ENCODE measurements around the gene THBS3.
"Not testable (repeated sequence)": the region's sequence is repeated elsewhere in the genome, so short reads cannot be mapped to it uniquely, and the experiment has no call there.

THBS3 gene

DNA sequence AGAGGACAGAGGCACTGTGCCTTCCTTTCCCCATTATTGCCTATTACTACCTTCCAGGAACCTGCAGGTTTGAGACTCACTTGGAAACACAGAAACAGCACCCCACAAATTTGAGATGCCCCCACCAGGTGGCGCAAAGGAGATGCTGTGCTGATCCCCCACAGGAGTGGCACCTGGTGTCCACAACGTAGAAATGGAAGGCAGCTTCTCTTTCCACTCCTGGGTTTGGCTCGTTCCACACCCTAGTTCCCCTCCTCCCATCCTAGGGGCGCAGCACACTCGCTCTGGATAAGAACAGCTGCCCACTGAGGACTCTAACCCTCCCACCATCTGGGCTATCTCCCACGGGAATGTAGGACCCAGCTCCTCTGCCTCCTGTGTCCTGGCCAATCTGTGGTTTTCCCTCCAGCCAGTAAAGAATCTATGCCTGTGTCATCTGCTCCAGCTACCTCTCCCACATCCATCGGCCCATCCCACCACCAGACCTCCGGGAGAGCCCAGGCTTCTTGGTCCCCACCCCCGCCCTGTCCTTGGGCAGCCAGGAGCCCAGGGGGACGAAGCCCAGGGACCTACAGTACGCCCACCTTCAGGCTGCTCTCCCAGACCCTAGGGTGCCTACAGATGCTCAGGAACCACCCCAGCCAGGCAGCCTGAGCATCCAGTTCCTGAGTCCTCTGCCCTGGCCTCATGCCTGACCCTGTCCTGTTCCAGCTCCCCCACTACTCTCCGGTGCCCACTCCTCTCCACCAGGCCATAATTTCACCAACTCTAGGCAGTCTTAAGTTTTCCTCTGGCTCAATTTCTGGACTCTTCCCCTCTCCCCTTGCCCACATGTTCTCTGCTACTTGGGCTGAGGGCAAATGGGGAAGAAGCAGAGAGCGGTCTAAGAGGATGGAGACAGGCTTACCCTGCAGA lies 549 bp downstream of the THBS3 start:
- DNase-seq, result peak; percentile 92

GRCh38 chr1:155205969-155206593 lies 1.6 kb downstream of the THBS3 start:
- DNase-seq, result no peak

DNA sequence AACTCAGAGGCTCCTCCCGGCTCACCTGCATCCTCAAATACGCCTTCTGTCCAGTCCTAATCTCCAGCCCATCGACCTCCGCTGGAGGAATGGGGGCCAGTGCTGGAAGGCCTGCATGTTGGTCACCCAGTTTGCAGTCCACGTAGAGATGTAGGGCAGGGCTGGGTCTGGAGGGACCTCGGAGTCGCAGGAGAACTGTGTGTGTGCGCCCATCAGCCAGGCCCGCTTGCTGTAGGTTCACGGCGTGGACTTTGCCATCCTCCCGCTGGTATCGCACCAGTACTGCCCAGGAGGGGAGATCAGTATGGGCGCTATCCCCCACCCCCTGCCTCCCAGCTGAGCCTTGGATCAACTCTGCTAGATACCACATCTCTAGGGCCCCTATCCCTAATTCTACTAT lies 2.7 kb downstream of the THBS3 start:
- DNase-seq, result no peak

- no peak for DNase-seq
Measured at GRCh38 chr1:155202731-155203515, 4.8 kb downstream of the THBS3 start.

DNA sequence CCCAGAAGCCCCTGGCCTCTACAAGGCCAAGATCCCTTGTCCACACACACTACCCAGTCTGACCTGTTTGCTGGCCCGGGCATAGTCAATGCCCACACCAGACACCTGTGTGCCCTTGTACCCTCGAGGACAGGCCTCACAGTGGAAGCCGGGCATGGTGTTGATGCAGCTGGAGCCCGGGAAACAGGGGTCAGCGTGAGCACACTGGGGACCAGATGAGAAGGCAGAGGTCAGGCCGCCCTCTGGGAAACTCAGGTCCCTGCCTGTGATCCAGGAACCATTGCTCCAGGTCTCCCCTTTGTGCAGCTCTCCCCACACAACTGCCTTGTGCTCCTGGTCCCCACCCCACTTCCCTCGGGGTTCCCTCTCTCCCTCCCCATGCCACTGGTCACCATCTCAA lies 5.5 kb downstream of the THBS3 start:
- no peak for DNase-seq

GRCh38 chr1:155200920-155201319 lies 6.8 kb downstream of the THBS3 start:
- no peak for DNase-seq

GRCh38 chr1:155199792-155200191 lies 7.9 kb downstream of the THBS3 start:
- no peak for DNase-seq

DNA sequence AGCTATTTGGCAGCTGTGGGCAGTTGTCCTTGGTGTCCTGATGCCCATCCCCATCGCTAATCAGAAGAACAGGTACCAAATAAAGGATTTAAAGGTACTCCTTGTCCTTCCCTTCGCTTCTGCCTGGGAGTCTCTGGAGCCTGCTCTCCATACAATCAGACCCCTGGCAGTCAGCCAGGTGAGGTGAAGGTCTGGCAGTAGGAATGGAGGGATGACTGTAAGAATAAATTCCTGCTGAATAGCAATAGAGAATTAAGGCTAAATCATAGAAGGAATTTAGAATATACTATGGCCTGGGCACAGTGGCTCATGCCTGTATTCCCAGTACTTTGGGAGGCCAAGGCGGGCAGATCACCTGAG lies 9.2 kb downstream of the THBS3 start:
- DNase-seq, result no peak

- DNase-seq, result no peak
Measured at GRCh38 chr1:155197901-155198546, 9.7 kb downstream of the THBS3 start.

DNA sequence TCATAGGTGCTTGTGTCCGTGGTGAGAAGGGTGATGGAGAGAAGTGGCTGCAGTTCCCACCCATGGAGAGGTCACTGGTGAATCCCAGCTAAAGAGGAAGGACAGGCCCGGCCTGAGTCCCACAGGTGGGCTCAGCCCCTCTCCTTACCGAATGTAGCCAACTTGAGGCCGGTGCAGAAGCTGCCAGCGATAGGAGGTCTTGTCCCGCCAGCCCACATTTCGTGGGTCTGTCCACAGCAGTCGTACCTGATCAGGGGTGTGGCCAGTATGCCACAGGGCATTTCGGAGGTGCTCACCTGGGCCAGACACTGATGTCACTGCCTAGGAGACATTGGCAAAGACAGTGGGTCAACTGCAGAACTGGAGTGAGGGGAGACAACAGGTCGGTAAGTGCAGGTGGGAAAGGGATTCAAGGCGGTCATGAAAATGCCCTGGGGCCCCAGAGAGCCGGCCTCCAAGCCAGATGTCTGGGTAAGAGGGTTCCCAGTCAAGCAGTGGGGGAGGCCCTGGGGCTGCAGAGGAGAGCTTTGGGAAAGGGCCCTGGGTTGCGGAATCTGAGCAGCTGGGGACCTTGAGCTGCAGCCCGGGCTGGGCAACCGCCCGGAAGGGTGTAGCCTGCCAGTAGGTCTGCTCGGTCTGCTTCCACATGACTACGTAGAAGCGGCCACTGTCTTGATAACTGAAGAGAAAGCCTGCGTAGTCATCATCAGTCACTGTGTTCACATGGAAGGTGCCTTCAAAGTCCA lies 10.6 kb downstream of the THBS3 start:
- no peak for DNase-seq

DNA sequence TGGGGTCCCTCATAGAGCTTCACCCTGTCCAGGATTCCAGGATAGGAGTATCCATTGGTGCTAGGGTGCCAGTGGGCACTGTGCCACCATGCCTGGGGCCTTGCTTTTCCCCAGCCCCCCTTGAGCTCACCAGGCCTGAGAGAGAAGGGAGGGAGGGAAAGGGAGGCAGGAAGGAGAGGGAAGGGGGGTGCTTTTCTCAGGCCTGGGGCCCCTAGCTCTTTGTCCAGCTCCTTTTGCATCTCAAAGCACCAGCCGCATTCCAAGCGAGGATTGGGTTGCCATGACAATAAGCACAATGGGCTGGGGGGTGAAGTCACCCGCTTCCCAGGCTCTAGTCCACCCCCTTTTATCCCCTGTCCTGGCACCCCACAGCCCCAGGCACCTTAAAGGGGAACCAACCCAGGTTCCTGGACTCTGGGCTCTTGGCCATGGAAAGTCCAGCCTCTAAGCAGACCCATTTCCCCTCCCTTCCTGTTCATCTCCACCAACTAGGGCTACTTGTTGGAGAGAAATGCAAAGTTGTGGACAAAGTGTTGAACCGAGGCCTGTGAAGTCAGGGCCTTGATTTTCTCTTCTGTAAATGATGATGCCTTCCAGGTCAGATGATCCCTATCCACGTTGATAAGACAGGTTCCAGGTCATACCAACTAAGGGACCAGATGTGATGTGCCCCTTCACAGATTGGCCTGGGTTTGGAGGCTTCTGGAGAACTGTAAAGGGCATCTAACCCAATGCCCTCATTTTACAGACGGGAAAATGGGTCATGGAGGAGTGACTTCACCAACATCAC lies 11.4 kb downstream of the THBS3 start:
- DNase-seq, result no peak

DNA sequence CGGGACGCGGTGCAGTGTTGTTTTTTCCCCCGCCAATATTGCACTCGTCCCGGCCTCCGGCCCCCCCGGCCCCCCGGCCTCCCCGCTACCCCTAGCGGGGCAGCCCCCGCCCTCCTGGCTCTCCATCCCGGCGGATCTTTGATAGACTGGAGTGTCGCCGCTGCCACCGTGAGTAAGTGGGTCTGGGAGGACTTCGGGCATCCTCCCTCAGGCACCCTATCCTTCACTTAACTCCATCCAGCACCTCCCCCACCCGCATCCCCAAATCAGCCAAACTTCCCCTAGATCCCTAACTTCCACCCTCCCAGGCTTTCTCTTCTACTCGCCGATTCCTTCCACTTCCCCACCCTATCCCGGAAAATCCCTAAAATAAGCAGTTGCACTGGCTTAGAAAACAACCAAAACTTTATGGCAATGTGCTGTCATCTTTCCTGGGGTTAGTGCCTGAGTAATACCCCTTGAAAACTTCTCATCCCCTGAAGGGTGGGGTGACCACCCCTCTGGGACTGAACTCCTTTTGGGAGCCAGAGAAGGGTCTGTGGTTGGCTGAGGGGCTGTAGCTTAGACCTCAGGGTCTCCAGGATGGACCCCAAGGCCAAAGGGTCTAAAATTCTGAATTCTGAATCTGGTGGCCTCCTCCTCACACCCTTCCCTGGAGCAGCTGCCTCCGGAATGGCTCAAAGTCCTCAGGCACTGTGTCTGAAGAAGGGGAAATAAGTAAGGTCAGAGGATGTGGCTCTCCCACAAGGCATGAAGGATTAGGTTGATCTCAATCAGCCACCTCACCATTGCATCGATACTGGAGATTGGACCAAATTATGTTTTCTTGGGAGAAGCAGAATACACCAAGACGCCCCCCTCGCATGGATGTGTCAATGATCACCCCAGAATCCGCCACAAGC lies 12.2 kb downstream of the THBS3 start:
- no peak for DNase-seq

DNA sequence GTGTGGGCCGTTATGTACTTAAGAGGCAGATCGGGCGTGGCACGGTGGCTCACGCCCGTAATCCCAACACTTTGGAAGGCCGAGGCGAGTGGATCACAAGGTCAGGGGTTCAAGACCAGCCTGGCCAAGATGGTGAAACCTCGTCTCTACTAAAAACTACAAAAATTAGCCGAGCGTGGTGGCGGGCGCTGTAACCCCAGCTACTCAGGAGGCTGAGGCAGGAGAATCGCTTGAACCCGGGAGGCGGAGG lies 13.8 kb downstream of the THBS3 start:
- DNase-seq, result not testable (repeated sequence)

- peak; percentile 88 for DNase-seq
Measured at GRCh38 chr1:155193275-155193990, 14.3 kb downstream of the THBS3 start.

DNA sequence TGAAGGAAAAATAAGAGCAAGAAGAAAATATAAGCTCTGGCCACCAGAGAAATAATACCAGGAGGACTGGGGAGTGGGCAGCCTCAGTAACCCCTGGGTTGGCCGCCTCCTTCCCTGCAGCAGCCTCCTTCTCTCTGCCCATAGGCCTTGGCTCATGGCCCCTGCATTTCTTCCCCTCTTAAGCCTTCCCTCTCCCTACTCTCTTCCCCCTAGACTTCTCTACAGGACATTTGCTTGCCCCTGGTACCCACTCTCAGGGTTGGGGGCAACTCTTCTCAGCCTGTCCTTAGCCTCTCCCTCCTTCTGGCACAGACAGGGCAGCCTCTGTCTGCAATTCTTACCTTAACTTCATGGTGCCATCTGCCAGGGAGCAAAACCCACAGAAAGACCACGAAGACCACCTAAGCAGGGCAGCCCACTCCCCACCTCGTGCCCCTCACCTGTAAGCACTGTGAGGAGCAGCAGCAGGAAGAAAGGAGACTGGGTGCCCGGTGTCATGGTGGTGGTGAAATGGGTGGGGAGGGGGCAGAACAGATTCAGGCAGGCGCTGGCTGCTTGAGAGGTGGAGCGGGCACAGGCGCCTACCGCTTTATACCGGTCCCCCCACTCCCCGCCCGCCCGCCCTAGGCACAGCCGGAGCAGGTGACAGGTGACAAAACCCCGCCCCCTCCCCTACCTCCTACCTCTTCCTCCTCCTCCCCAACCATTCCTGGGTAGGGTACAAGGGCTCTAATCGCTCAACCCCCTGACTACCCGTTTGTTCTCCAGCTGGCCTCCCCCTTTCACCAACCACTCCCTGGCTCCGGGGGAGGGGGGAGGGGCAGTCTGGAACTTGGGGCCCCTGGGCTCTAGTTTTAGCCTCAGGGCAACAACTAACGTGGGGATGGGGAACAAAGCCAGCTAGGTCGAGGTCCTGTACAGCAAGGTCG lies 15.1 kb downstream of the THBS3 start:
- DNase-seq, result no peak

- DNase-seq, result no peak
Measured at GRCh38 chr1:155191904-155192303, 15.8 kb downstream of the THBS3 start.

DNA sequence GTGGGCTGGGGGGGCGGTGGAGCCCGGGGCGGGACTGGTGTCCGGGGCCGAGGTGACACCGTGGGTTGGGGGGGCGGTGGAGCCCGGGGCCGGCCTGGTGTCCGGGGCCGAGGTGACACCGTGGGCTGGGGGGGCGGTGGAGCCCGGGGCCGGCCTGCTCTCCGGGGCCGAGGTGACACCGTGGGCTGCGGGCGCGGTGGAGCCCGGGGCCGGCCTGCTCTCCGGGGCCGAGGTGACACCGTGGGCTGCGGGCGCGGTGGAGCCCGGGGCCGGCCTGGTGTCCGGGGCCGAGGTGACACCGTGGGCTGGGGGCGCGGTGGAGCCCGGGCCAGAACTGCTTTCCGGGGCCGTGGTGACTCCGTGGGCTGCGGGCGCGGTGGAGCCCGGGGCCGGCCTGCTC lies 17.8 kb downstream of the THBS3 start:
- DNase-seq, result not testable (repeated sequence)

- DNase-seq, result no peak
Measured at GRCh38 chr1:155188268-155188667, 19.4 kb downstream of the THBS3 start.

- no peak for DNase-seq
Measured at GRCh38 chr1:155187456-155187891, 20.2 kb downstream of the THBS3 start.

Data from activated CD4-positive, alpha-beta T cell treated with anti-CD3 and anti-CD28 coated beads, Interleukin-2, Interleukin-6, amounts not matched to agents 100 ng/mL and 50 ng/mL, durations not matched to agents 16 hours and 8 hours (primary cell).